SK-N-SH (cell line): ENCODE measurements around the gene TCFL5. TPM values are rescaled to one million over a fixed set of nuclear protein-coding genes. Genes with fewer than 3 reads are reported as not detected.

ENCODE experiments used
- CTCF ChIA-PET: fragments of 300-600, 350-600 bp; formaldehyde crosslinking; extraction: SDS; loops from one replicate; lab custom pipeline; 2021; lab: Yijun Ruan, JAX
- POLR2A ChIA-PET: fragments of 350-600 bp; sonication (Branson Sonifier 250); formaldehyde crosslinking; extraction: SDS; loops from one replicate; lab custom pipeline; 2020; ENCODE audit warnings: antibody characterized with exemption, inconsistent platforms; lab: Yijun Ruan, JAX
- DNase-seq: peaks from one replicate; pipeline ENCODE4 v3.0.0; 2012
- H2AFZ ChIP-seq: fragments of 200-600 bp; sonication (generic); 2 replicates; pipeline ENCODE4 v1.8.1; 2016; ENCODE audit warnings: antibody characterized with exemption, mild to moderate bottlenecking, low read depth
- H3F3A ChIP-seq: fragments of 200-600 bp; sonication (generic); replicated peaks from 2 replicates; pipeline ENCODE3; 2016; ENCODE audit warnings: antibody characterized with exemption, mild to moderate bottlenecking; ENCODE audit not compliant: insufficient read depth
- H3K27ac ChIP-seq, 2 experiments: fragments of 200-500 bp in 1 of 2; fragments of 200-600 bp in 1 of 2; sonication (Bioruptor generic) in 1 of 2; sonication (generic), shearing (Covaris generic) in 1 of 2; 2 replicates each; pipeline versions ENCODE4 v1.5.1 to v1.6.1; 2014 to 2016; ENCODE audit warnings: low read depth in 2 of 2, inconsistent platforms in 1 of 2, low read length in 1 of 2, mild to moderate bottlenecking in 1 of 2, mixed read lengths in 1 of 2
- H3K27me3 ChIP-seq: fragments of 200-600 bp; sonication (generic), shearing (Covaris generic); 2 replicates; pipeline ENCODE4 v1.6.1; 2016; ENCODE audit warnings: mixed run types; ENCODE audit not compliant: insufficient read depth
- H3K36me3 ChIP-seq, 2 experiments: fragments of 200-500 bp in 1 of 2; fragments of 200-600 bp in 1 of 2; sonication (Bioruptor generic) in 1 of 2; sonication (generic) in 1 of 2; replicated peaks in 1 of 2; 2 replicates each; pipeline versions ENCODE3 to v1.5.1; 2014 to 2016; ENCODE audit warnings: low read length in 1 of 2, mild to moderate bottlenecking in 1 of 2; ENCODE audit not compliant: insufficient read depth in 2 of 2, control insufficient read depth in 1 of 2
- H3K4me1 ChIP-seq, 2 experiments: fragments of 200-500 bp in 1 of 2; fragments of 200-600 bp in 1 of 2; sonication (Bioruptor generic) in 1 of 2; sonication (generic), shearing (Covaris generic) in 1 of 2; 2 replicates each; pipeline versions ENCODE4 v1.5.1 to v1.6.1; 2014 to 2016; ENCODE audit warnings: low read depth in 1 of 2, low read length in 1 of 2, mixed run types in 1 of 2; ENCODE audit not compliant: insufficient read depth in 2 of 2, control insufficient read depth in 1 of 2
- H3K4me2 ChIP-seq: fragments of 200-600 bp; sonication (generic), shearing (Covaris generic); 2 replicates; pipeline ENCODE4 v1.6.1; 2017; ENCODE audit warnings: mixed run types
- H3K4me3 ChIP-seq, 2 experiments: fragments of 200-500 bp in 1 of 2; fragments of 200-600 bp in 1 of 2; sonication (Bioruptor generic) in 1 of 2; sonication (generic), shearing (Covaris generic) in 1 of 2; 2 replicates each; pipeline versions ENCODE4 v1.5.1 to v1.8.1; 2014 to 2016; ENCODE audit warnings: low read depth in 2 of 2, inconsistent platforms in 1 of 2, low read length in 1 of 2, mild to moderate bottlenecking in 1 of 2, mixed read lengths in 1 of 2, moderate library complexity in 1 of 2
- H3K79me2 ChIP-seq: fragments of 200-600 bp; sonication (generic); 2 replicates; pipeline ENCODE4 v1.8.1; 2017; ENCODE audit warnings: mild to moderate bottlenecking; ENCODE audit not compliant: insufficient read depth
- H3K9ac ChIP-seq: fragments of 200-600 bp; sonication (generic); 2 replicates; pipeline ENCODE4 v1.6.1; 2017; ENCODE audit warnings: mixed run types
- H3K9me2 ChIP-seq: fragments of 200-600 bp; sonication (generic); 2 replicates; pipeline ENCODE4 v1.6.1; 2017; ENCODE audit warnings: mixed run types
- H3K9me3 ChIP-seq: fragments of 200-600 bp; sonication (generic); 2 replicates; pipeline ENCODE4 v1.6.1; 2017; ENCODE audit warnings: mixed run types, mild to moderate bottlenecking, moderate library complexity
- H4K20me1 ChIP-seq: fragments of 200-600 bp; sonication (generic); 2 replicates; pipeline ENCODE4 v1.6.1; 2017; ENCODE audit warnings: mild to moderate bottlenecking, mixed run types; ENCODE audit not compliant: insufficient read depth
- CHD2 ChIP-seq: fragments of 150-350 bp; IDR thresholded peaks from 2 replicates; pipeline ENCODE4 v1.6.1; 2018; ENCODE audit warnings: low read length; ENCODE audit not compliant: partially characterized antibody
- EP300 ChIP-seq, 2 experiments: IDR thresholded peaks; 2 replicates each; pipeline versions ENCODE4 v1.4.0 to v1.6.1; 2012; ENCODE audit warnings: borderline replicate concordance in 1 of 2, low read depth in 1 of 2, low read length in 1 of 2
- GABPA ChIP-seq: IDR thresholded peaks from 2 replicates; pipeline ENCODE4 v1.4.0; 2012; ENCODE audit warnings: low read depth, mild to moderate bottlenecking
- GATA2 ChIP-seq: sonication (generic); formaldehyde crosslinking; IDR thresholded peaks from 2 replicates; pipeline ENCODE4 v1.5.0; 2020; ENCODE audit warnings: mild to moderate bottlenecking, missing genetic modification reagents
- MEF2A ChIP-seq: IDR thresholded peaks from 2 replicates; pipeline ENCODE4 v1.4.0; 2012; ENCODE audit warnings: low read depth, borderline replicate concordance
- NFIC ChIP-seq: IDR thresholded peaks from 2 replicates; pipeline ENCODE4 v1.4.0; 2012; ENCODE audit warnings: borderline replicate concordance
- NRF1 ChIP-seq: IDR thresholded peaks from 2 replicates; pipeline ENCODE4 v1.6.1; 2012; ENCODE audit warnings: low read depth, mild to moderate bottlenecking, low read length
- PBX3 ChIP-seq: IDR thresholded peaks from 2 replicates; pipeline ENCODE4; 2012
- SIN3A ChIP-seq: IDR thresholded peaks from 2 replicates; pipeline ENCODE4 v1.6.1; 2012; ENCODE audit warnings: low read depth, mild to moderate bottlenecking, low read length, moderate library complexity, borderline replicate concordance
- TAF1 ChIP-seq: IDR thresholded peaks from 2 replicates; pipeline ENCODE4 v1.6.1; 2012; ENCODE audit warnings: low read depth, mild to moderate bottlenecking, low read length, moderate library complexity, borderline replicate concordance
- TCF12 ChIP-seq: IDR thresholded peaks from 2 replicates; pipeline ENCODE4 v1.4.0; 2012
- USF2 ChIP-seq: fragments of 150-350 bp; IDR thresholded peaks from 2 replicates; pipeline ENCODE4 v1.6.1; 2017; ENCODE audit warnings: antibody characterized with exemption, low read length, low read depth, borderline replicate concordance
- WGBS: methylation state at CpG from one replicate; pipeline ENCODE4 v1.1.6; 2017; ENCODE audit warnings: low lambda C conversion rate; 5-methylcytosine and 5-hydroxymethylcytosine counted together
- polyA plus RNA-seq, 3 experiments: library from polyadenylated mRNA; depleted of rRNA; stranded (reverse); fragments of >200 nt; gene quantifications; 2 replicates each; pipeline ENCODE4 v1.2.3, GENCODE V29; 2012

The TCFL5 gene
- polyA plus RNA-seq, 1 of the 3 experiments (the other 2 are of a cell fraction), result 10.1 TPM

- H4K20me1 ChIP-seq, result no peaks in the 10 kb centered on the region
- no peak overlapping the region for H2AFZ ChIP-seq
- peaks cover 42% of the 10 kb centered on the region for H3K79me2 ChIP-seq
- ChIA-PET CTCF (no interaction called here), POLR2A (no interaction called here)
- no peak for DNase-seq
- H3K4me1 ChIP-seq, result no peaks in the 10 kb centered on the region
- no peaks in the 10 kb centered on the region for H3K9me3 ChIP-seq
- no peak overlapping the region for H3K4me2 ChIP-seq
- 98% methylated on average over 12 of the region's 12 CpGs for WGBS
- H3K4me3 ChIP-seq, result no peak overlapping the region
- TF ChIP-seq TCF12, result no peak
- TF ChIP-seq, all 33 proteins: peak for 0
- no peak overlapping the region for H3K27ac ChIP-seq
- H3K9ac ChIP-seq, result no peak overlapping the region
- no peaks in the 10 kb centered on the region for H3K27me3 ChIP-seq
- H3K9me2 ChIP-seq, result no peaks in the 10 kb centered on the region
- peaks cover 16 to 54% of the 10 kb centered on the region in 2 experiments for H3K36me3 ChIP-seq
- H3F3A ChIP-seq, result no peaks in the 10 kb centered on the region
These were observed 8.8 kb downstream of the TCFL5 start for GRCh38 chr20:62852841-62853240.

GRCh38 chr20:62852196-62852595 is 9.4 kb downstream of the TCFL5 start:
- ChIA-PET POLR2A (no interaction called here), CTCF (no interaction called here)
- Histone ChIP-seq H3K9me2 (no peaks in the 10 kb centered on the region), H3K4me1 (no peaks in the 10 kb centered on the region), H4K20me1 (no peaks in the 10 kb centered on the region), H3K9ac (no peak overlapping the region), H3K9me3 (no peaks in the 10 kb centered on the region), H3K27me3 (no peaks in the 10 kb centered on the region), H3K4me2 (no peak overlapping the region), H2AFZ (no peak overlapping the region), H3K79me2 (peaks cover 36% of the 10 kb centered on the region), H3K4me3 (no peak overlapping the region), H3F3A (no peaks in the 10 kb centered on the region), H3K27ac (no peak overlapping the region), H3K36me3 (peaks cover 16 to 49% of the 10 kb centered on the region in 2 experiments)
- TF ChIP-seq PBX3, result no peak
- TF ChIP-seq EP300 (IDR thresholded peaks at IDR 0.05; ENCODE audit: borderline replicate concordance in 1 of 2, low read depth in 1 of 2, low read length in 1 of 2), result no peak
- TF ChIP-seq SIN3A, result no peak
- TF ChIP-seq GABPA, result no peak
- no peak for TF ChIP-seq NFIC
- no peak for TF ChIP-seq CHD2
- TF ChIP-seq TAF1, result no peak
- TF ChIP-seq GATA2 (CRISPR knock-in tag), result no peak
- no peak for TF ChIP-seq USF2
- no peak for TF ChIP-seq MEF2A
- no peak for TF ChIP-seq NRF1
- 92% methylated on average over 3 of the region's 8 CpGs for WGBS
- DNase-seq, result no peak
